Mesodermal cell (in vitro differentiated cells): Measurements from ENCODE around the gene GPR39.

Source experiments
- H3K27ac ChIP-seq: 2 replicates; pipeline ENCODE4 v1.7.0; 2013; ENCODE audit warnings: mild to moderate bottlenecking, low read depth, low read length, moderate library complexity; ENCODE audit not compliant: severe bottlenecking
- H3K36me3 ChIP-seq: 2 replicates; pipeline ENCODE4 v1.7.1; 2013; ENCODE audit warnings: mild to moderate bottlenecking, low read length, moderate library complexity; ENCODE audit not compliant: control insufficient read depth, insufficient read depth
- H3K4me1 ChIP-seq: one replicate; pipeline ENCODE4 v1.7.1; 2013; ENCODE audit warnings: mild to moderate bottlenecking, low read length; ENCODE audit not compliant: insufficient read depth, control insufficient read depth, poor library complexity, severe bottlenecking
- H3K4me3 ChIP-seq: 2 replicates; pipeline ENCODE4 v1.7.0; 2013; ENCODE audit warnings: low read length, control low read depth, mild to moderate bottlenecking; ENCODE audit not compliant: insufficient read depth, poor library complexity, severe bottlenecking; ENCODE audit errors: extremely low read depth
- H3K9me3 ChIP-seq: 2 replicates; pipeline ENCODE4 v1.7.1; 2013; ENCODE audit warnings: mild to moderate bottlenecking, low read length, moderate library complexity; ENCODE audit not compliant: control insufficient read depth
- WGBS, 2 experiments: methylation state at CpG; one replicate each; pipeline ENCODE4 v1.1.5; 2013; ENCODE audit warnings: missing lambda C conversion rate in 2 of 2; ENCODE audit not compliant: insufficient coverage in 2 of 2; 5-methylcytosine and 5-hydroxymethylcytosine counted together

GPR39 gene

GRCh38 chr2:132692816-132693215 lies 276.2 kb downstream of the GPR39 start:
- Histone ChIP-seq H3K36me3 (no peaks in the 10 kb centered on the region), H3K9me3 (no peaks in the 10 kb centered on the region), H3K4me3 (no peak overlapping the region), H3K27ac (no peak overlapping the region), H3K4me1 (no peaks in the 10 kb centered on the region)
- no CpG with 5 or more reads among the region's 1 CpG for WGBS, 2 experiments
